Measurements from ENCODE around the gene LRP1-AS. TPM values are rescaled to one million over a fixed set of nuclear protein-coding genes. Genes with fewer than 3 reads are reported as not detected.
"Not testable (repeated sequence)": the region's sequence is repeated elsewhere in the genome, so short reads cannot be mapped to it uniquely, and the experiment has no call there.

Gene LRP1-AS
- total and polyA plus RNA-seq, 3 experiments from 2014 or later, result not detected

- H3K27ac Mint-ChIP-seq, result peak overlapping the region in 5 of 8 donors; percentile 21 to 87 (median 69)
- Histone ChIP-seq H3K27me3 (ENCODE audit: insufficient read depth, low read length, poor library complexity, severe bottlenecking) (no peaks in the 10 kb centered on the region), H3K9me3 (ENCODE audit: low read length) (no peaks in the 10 kb centered on the region), H3K36me3 (ENCODE audit: insufficient read depth, low read length) (no peaks in the 10 kb centered on the region), H3K4me3 (ENCODE audit: low read length) (peak overlapping the region; percentile 86), H3K27ac (ENCODE audit: low read depth, low read length) (no peak overlapping the region), H3K4me1 (ENCODE audit: insufficient read depth, low read length) (peaks cover 11% of the 10 kb centered on the region)
- peaks cover 0 to 10% of the 10 kb centered on the region in 2 donors for H3K27me3 Mint-ChIP-seq
- peak overlapping the region; percentile 85 to 97 (median 87) for H3K4me3 Mint-ChIP-seq
- DNase-seq, result peak; percentile 10 to 84 (median 40)
- CTCF ChIA-PET, result interaction anchor here (1.0 to 11.6 kb wide), 6 partner anchors 9 to 97 kb away, joined by 3 to 173 read pairs (median 38); partner anchors contain the start of gene STAT6
- POLR2A ChIA-PET, result interaction anchor here (2.0 kb wide), 1 partner anchor 15 kb away, joined by 9 read pairs; the partner anchor contains the start of gene STAT6
- H3K36me3 Mint-ChIP-seq, result peaks cover 0 to 1% (median 0%) of the 10 kb centered on the region in 3 donors
- H3K4me1 Mint-ChIP-seq, result peaks cover 11 to 12% (median 11%) of the 10 kb centered on the region in 3 donors
- no peaks in the 10 kb centered on the region for H3K9me3 Mint-ChIP-seq
These were observed 20.2 kb downstream of the LRP1-AS start for GRCh38 chr12:57127101-57127725.

- H3K27ac ChIP-seq (ENCODE audit: low read depth, low read length), result no peak overlapping the region
- peaks cover 0 to 9% of the 10 kb centered on the region in 2 donors for H3K27me3 Mint-ChIP-seq
These were observed 20.9 kb downstream of the LRP1-AS start for GRCh38 chr12:57126561-57126960.

GRCh38 chr12:57126061-57126460 is 21.4 kb downstream of the LRP1-AS start:
- Mint-ChIP-seq H3K4me3 (peak overlapping the region in 2 of 7 donors; percentile 44 to 75), H3K4me1 (peaks cover 11 to 12% (median 11%) of the 10 kb centered on the region in 3 donors)
- POLR2A ChIA-PET, result no interaction called here

More at GRCh38 chr12:57126561-57126960, 20.9 kb downstream of the LRP1-AS start:
- Histone ChIP-seq H3K4me1 (ENCODE audit: insufficient read depth, low read length) (peaks cover 11% of the 10 kb centered on the region), H3K36me3 (ENCODE audit: insufficient read depth, low read length) (no peaks in the 10 kb centered on the region), H3K27me3 (ENCODE audit: insufficient read depth, low read length, poor library complexity, severe bottlenecking) (no peaks in the 10 kb centered on the region), H3K9me3 (ENCODE audit: low read length) (no peaks in the 10 kb centered on the region), H3K4me3 (ENCODE audit: low read length) (no peak overlapping the region)
- Mint-ChIP-seq H3K9me3 (no peaks in the 10 kb centered on the region), H3K4me3 (peak overlapping the region in 6 of 7 donors; percentile 32 to 87 (median 86)), H3K36me3 (peaks cover 0 to 1% (median 0%) of the 10 kb centered on the region in 3 donors), H3K27ac (peak overlapping the region in 2 of 8 donors; percentile 60 to 87), H3K4me1 (peaks cover 11 to 12% (median 11%) of the 10 kb centered on the region in 3 donors)
- no peak for DNase-seq
- ChIA-PET CTCF (interaction anchor here (1.0 to 11.6 kb wide), 8 partner anchors 10 to 122 kb away, joined by 3 to 173 read pairs (median 16); partner anchors contain the start of genes NEMP1 and STAT6), POLR2A (no interaction called here)

DNA sequence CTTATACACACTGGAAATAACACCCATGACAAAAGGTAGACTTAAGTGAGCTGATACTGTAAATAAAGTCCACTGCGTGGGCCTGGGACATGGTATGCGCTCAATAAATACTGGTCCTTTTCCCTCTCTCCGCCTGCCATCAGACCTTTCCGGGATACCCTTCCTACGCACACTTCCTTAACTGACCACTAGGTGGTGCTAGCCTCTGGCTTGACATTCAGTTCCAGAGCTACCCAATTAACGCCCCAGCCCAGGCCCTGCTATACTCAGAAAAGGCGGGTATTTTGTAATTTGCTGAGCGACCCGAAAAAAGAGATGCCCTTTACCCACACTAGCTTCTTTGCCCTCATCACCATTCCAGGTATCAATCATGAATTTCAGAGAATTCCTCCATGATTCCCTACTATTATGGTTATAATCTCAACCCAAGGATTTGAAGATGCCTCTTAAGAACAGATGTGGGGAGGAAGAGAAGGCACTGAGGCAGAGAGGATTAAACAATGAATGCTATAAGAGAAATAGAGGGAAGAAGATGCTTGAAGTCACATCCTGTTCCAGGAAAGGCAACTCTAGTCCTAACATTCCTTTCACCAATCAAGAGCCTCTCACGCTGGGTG is 23.1 kb downstream of the LRP1-AS start:
- Mint-ChIP-seq H3K36me3 (peaks cover 0 to 1% (median 0%) of the 10 kb centered on the region in 3 donors), H3K27me3 (peaks cover 0 to 9% of the 10 kb centered on the region in 2 donors), H3K9me3 (no peaks in the 10 kb centered on the region), H3K27ac (peak overlapping the region in 1 of 8 donors; percentile 0), H3K4me3 (peak overlapping the region in 2 of 7 donors; percentile 6 to 7), H3K4me1 (peaks cover 5 to 11% (median 6%) of the 10 kb centered on the region in 3 donors)
- H3K4me3 ChIP-seq (ENCODE audit: low read length), result no peak overlapping the region
- peaks cover 11% of the 10 kb centered on the region for H3K4me1 ChIP-seq (ENCODE audit: insufficient read depth, low read length)
- no peaks in the 10 kb centered on the region for H3K36me3 ChIP-seq (ENCODE audit: insufficient read depth, low read length)
- no peaks in the 10 kb centered on the region for H3K9me3 ChIP-seq (ENCODE audit: low read length)
- peak; percentile 64 to 84 (median 70) for DNase-seq
- ChIA-PET POLR2A (interaction anchor here (0.9 kb wide), 1 partner anchor 12 kb away, joined by 3 read pairs; no protein-coding TSS in a partner anchor), CTCF (interaction anchor here (0.5 to 11.6 kb wide), 21 partner anchors 8 to 122 kb away, joined by 3 to 173 read pairs (median 4); partner anchors contain the start of genes NEMP1 and STAT6)
- no peaks in the 10 kb centered on the region for H3K27me3 ChIP-seq (ENCODE audit: insufficient read depth, low read length, poor library complexity, severe bottlenecking)
- no peak overlapping the region for H3K27ac ChIP-seq (ENCODE audit: low read depth, low read length)

More at GRCh38 chr12:57126061-57126460, 21.4 kb downstream of the LRP1-AS start:
- H3K27ac Mint-ChIP-seq, result no peak overlapping the region
- Histone ChIP-seq H3K9me3 (ENCODE audit: low read length) (no peaks in the 10 kb centered on the region), H3K36me3 (ENCODE audit: insufficient read depth, low read length) (no peaks in the 10 kb centered on the region), H3K27me3 (ENCODE audit: insufficient read depth, low read length, poor library complexity, severe bottlenecking) (no peaks in the 10 kb centered on the region), H3K4me3 (ENCODE audit: low read length) (no peak overlapping the region), H3K27ac (ENCODE audit: low read depth, low read length) (no peak overlapping the region), H3K4me1 (ENCODE audit: insufficient read depth, low read length) (peaks cover 11% of the 10 kb centered on the region)
- peaks cover 0 to 1% (median 0%) of the 10 kb centered on the region in 3 donors for H3K36me3 Mint-ChIP-seq
- peaks cover 0 to 9% of the 10 kb centered on the region in 2 donors for H3K27me3 Mint-ChIP-seq
- CTCF ChIA-PET, result interaction anchor here (1.0 to 11.6 kb wide), 8 partner anchors 10 to 121 kb away, joined by 3 to 173 read pairs (median 16); partner anchors contain the start of genes NEMP1 and STAT6
- no peaks in the 10 kb centered on the region for H3K9me3 Mint-ChIP-seq
- DNase-seq, result no peak

- no peaks in the 10 kb centered on the region for H3K9me3 ChIP-seq (ENCODE audit: low read length)
These were observed 23.6 kb downstream of the LRP1-AS start for GRCh38 chr12:57123813-57124212.

DNA sequence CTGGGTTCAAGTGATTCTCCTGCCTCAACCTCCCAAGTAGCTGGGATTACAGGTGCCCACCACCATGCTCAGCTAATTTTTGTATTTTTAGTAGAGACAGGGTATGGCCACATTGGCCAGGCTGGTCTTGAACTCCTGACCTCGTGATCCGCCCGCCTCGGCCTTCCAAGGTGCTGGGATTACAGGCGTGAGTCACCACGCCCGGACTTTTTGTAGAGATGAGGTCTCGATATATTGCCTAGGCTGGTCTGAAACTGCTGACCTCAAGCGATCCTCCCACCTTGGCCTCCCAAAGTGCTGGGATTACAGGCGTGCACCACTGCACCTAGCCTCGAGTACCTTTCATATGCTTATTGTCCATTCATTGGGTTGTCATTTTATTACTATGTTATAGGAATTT is 26.7 kb downstream of the LRP1-AS start:
- DNase-seq, result peak in 1 of 5 donors; percentile 31
- H3K36me3 ChIP-seq (ENCODE audit: insufficient read depth, low read length); H3K9me3 Mint-ChIP-seq; H3K4me3 ChIP-seq (ENCODE audit: low read length); H3K36me3 Mint-ChIP-seq; H3K4me1 ChIP-seq (ENCODE audit: insufficient read depth, low read length); H3K27ac Mint-ChIP-seq; H3K27ac ChIP-seq (ENCODE audit: low read depth, low read length); H3K4me3 Mint-ChIP-seq; H3K27me3 Mint-ChIP-seq; H3K4me1 Mint-ChIP-seq; H3K27me3 ChIP-seq (ENCODE audit: insufficient read depth, low read length, poor library complexity, severe bottlenecking); H3K9me3 ChIP-seq (ENCODE audit: low read length): not testable (repeated sequence)
- CTCF ChIA-PET, result interaction anchor here (0.8 to 11.6 kb wide), 5 partner anchors 11 to 120 kb away, joined by 3 to 173 read pairs (median 63); partner anchors contain the start of gene STAT6
- POLR2A ChIA-PET, result interaction anchor here (0.7 kb wide), 1 partner anchor 8 kb away, joined by 5 read pairs; no protein-coding TSS in a partner anchor

More at GRCh38 chr12:57123813-57124212, 23.6 kb downstream of the LRP1-AS start:
- POLR2A ChIA-PET, result interaction anchor here (0.9 kb wide), 1 partner anchor 11 kb away, joined by 3 read pairs; no protein-coding TSS in a partner anchor
- Mint-ChIP-seq H3K9me3 (no peaks in the 10 kb centered on the region), H3K36me3 (peaks cover 0 to 1% (median 0%) of the 10 kb centered on the region in 3 donors), H3K4me3 (peak overlapping the region in 1 of 7 donors; percentile 19), H3K27me3 (peaks cover 0 to 9% of the 10 kb centered on the region in 2 donors), H3K4me1 (peaks cover 5 to 11% (median 6%) of the 10 kb centered on the region in 3 donors), H3K27ac (no peak overlapping the region)
- no peaks in the 10 kb centered on the region for H3K36me3 ChIP-seq (ENCODE audit: insufficient read depth, low read length)
- DNase-seq, result peak in 1 of 5 donors; percentile 4
- no peak overlapping the region for H3K27ac ChIP-seq (ENCODE audit: low read depth, low read length)
- peaks cover 8% of the 10 kb centered on the region for H3K4me1 ChIP-seq (ENCODE audit: insufficient read depth, low read length)
- no peak overlapping the region for H3K4me3 ChIP-seq (ENCODE audit: low read length)
- H3K27me3 ChIP-seq (ENCODE audit: insufficient read depth, low read length, poor library complexity, severe bottlenecking), result no peaks in the 10 kb centered on the region
- CTCF ChIA-PET, result interaction anchor here (0.7 to 11.6 kb wide), 21 partner anchors 8 to 123 kb away, joined by 3 to 173 read pairs (median 4); partner anchors contain the start of genes NEMP1, SHMT2 and STAT6

- no peak overlapping the region for H3K27ac ChIP-seq (ENCODE audit: low read depth, low read length)
These were observed 27.9 kb downstream of the LRP1-AS start for GRCh38 chr12:57119294-57120085.

More at GRCh38 chr12:57119294-57120085, 27.9 kb downstream of the LRP1-AS start:
- no peak overlapping the region for H3K4me3 ChIP-seq (ENCODE audit: low read length)
- no peaks in the 10 kb centered on the region for H3K27me3 ChIP-seq (ENCODE audit: insufficient read depth, low read length, poor library complexity, severe bottlenecking)
- Mint-ChIP-seq H3K4me3 (no peak overlapping the region), H3K36me3 (peaks cover 0 to 2% (median 0%) of the 10 kb centered on the region in 3 donors), H3K9me3 (no peaks in the 10 kb centered on the region), H3K27ac (no peak overlapping the region), H3K4me1 (peaks cover 0 to 5% (median 2%) of the 10 kb centered on the region in 3 donors), H3K27me3 (peaks cover 0 to 3% of the 10 kb centered on the region in 2 donors)
- no peaks in the 10 kb centered on the region for H3K9me3 ChIP-seq (ENCODE audit: low read length)
- H3K4me1 ChIP-seq (ENCODE audit: insufficient read depth, low read length), result no peaks in the 10 kb centered on the region
- no peak for DNase-seq
- H3K36me3 ChIP-seq (ENCODE audit: insufficient read depth, low read length), result no peaks in the 10 kb centered on the region
- ChIA-PET POLR2A (interaction anchor here (0.6 kb wide), 2 partner anchors 49 to 439 kb away, joined by 4 read pairs; no protein-coding TSS in a partner anchor), CTCF (interaction anchor here (3.7 to 8.0 kb wide), 2 partner anchors 10 to 49 kb away, joined by 17 to 63 read pairs; partner anchors contain the start of gene STAT6)

Measured in CD8-positive, alpha-beta memory T cell (primary cell).